H9 (cell line): ENCODE measurements around the gene TSPAN9. TPM values are rescaled to one million over a fixed set of nuclear protein-coding genes. Genes with fewer than 3 reads are reported as not detected.

Source experiments
- DNase-seq: peaks from one replicate; pipeline ENCODE4 v3.0.0-alpha.2; 2017
- H2AFZ ChIP-seq: one replicate; pipeline ENCODE4 v1.6.1; 2013; ENCODE audit warnings: mild to moderate bottlenecking, low read length, control low read depth, moderate library complexity
- H2AK5ac ChIP-seq: 2 replicates; pipeline ENCODE4 v1.6.1; 2013; ENCODE audit warnings: low read length, control low read depth, mixed read lengths; ENCODE audit not compliant: insufficient read length
- H2BK120ac ChIP-seq: one replicate; pipeline ENCODE4 v1.6.1; 2013; ENCODE audit warnings: low read depth, mild to moderate bottlenecking, low read length, control low read depth, inconsistent platforms; ENCODE audit not compliant: poor library complexity, severe bottlenecking
- H2BK12ac ChIP-seq: 2 replicates; pipeline ENCODE4 v1.6.1; 2013; ENCODE audit warnings: low read length, control low read depth, mixed read lengths, low read depth; ENCODE audit not compliant: insufficient read length
- H2BK15ac ChIP-seq: 2 replicates; pipeline ENCODE4 v1.6.1; 2013; ENCODE audit warnings: low read depth, low read length, control low read depth
- H2BK20ac ChIP-seq: one replicate; pipeline ENCODE4 v1.6.1; 2013; ENCODE audit warnings: low read depth, mild to moderate bottlenecking, low read length, control low read depth, inconsistent platforms; ENCODE audit not compliant: poor library complexity, severe bottlenecking
- H2BK5ac ChIP-seq: 2 replicates; pipeline ENCODE4 v1.6.1; 2013; ENCODE audit warnings: low read length, control low read depth, mixed read lengths; ENCODE audit not compliant: insufficient read length
- H3K14ac ChIP-seq: 2 replicates; pipeline ENCODE4 v1.6.1; 2013; ENCODE audit warnings: low read length, control low read depth; ENCODE audit not compliant: insufficient read depth
- H3K18ac ChIP-seq: 2 replicates; pipeline ENCODE4 v1.6.1; 2013; ENCODE audit warnings: low read depth, mild to moderate bottlenecking, mixed read lengths, low read length, control low read depth; ENCODE audit not compliant: insufficient read length
- H3K23ac ChIP-seq: 2 replicates; pipeline ENCODE4 v1.6.1; 2013; ENCODE audit warnings: low read length, control low read depth, mixed read lengths, low read depth; ENCODE audit not compliant: insufficient read length
- H3K23me2 ChIP-seq: 2 replicates; pipeline ENCODE4 v1.6.1; 2013; ENCODE audit warnings: low read depth, mild to moderate bottlenecking, mixed read lengths, low read length, control low read depth; ENCODE audit not compliant: insufficient read length, poor library complexity, severe bottlenecking
- H3K27ac ChIP-seq: 2 replicates; pipeline ENCODE4 v1.5.1; 2013; ENCODE audit warnings: low read length, control low read depth, mixed read lengths, low read depth; ENCODE audit not compliant: insufficient read length
- H3K27me3 ChIP-seq: 2 replicates; pipeline ENCODE4 v1.6.1; 2013; ENCODE audit warnings: low read length, control low read depth, inconsistent platforms; ENCODE audit not compliant: insufficient read depth
- H3K4ac ChIP-seq: 2 replicates; pipeline ENCODE4 v1.6.1; 2013; ENCODE audit warnings: low read depth, mild to moderate bottlenecking, control low read depth, inconsistent platforms, low read length, moderate library complexity
- H3K4me1 ChIP-seq: 2 replicates; pipeline ENCODE4 v1.6.1; 2013; ENCODE audit warnings: low read length, control low read depth, inconsistent platforms; ENCODE audit not compliant: insufficient read depth
- H3K4me2 ChIP-seq: 2 replicates; pipeline ENCODE4 v1.6.1; 2013; ENCODE audit warnings: low read length, control low read depth, mixed read lengths; ENCODE audit not compliant: insufficient read length, insufficient read depth
- H3K56ac ChIP-seq: 2 replicates; pipeline ENCODE4 v1.6.1; 2013; ENCODE audit warnings: low read depth, mild to moderate bottlenecking, mixed read lengths, low read length, control low read depth; ENCODE audit not compliant: insufficient read length
- H3K79me1 ChIP-seq: 2 replicates; pipeline ENCODE4 v1.6.1; 2013; ENCODE audit warnings: low read depth, mild to moderate bottlenecking, moderate library complexity, low read length, control low read depth, inconsistent platforms; ENCODE audit not compliant: insufficient read depth, poor library complexity, severe bottlenecking
- H3K79me2 ChIP-seq: 2 replicates; pipeline ENCODE4 v1.6.1; 2013; ENCODE audit warnings: low read length, control low read depth, inconsistent platforms; ENCODE audit not compliant: insufficient read depth
- H3K9ac ChIP-seq: 2 replicates; pipeline ENCODE4 v1.6.1; 2013; ENCODE audit warnings: low read length, control low read depth, mixed read lengths; ENCODE audit not compliant: insufficient read length; ENCODE audit errors: extremely low read depth
- H3K9me3 ChIP-seq: one replicate; pipeline ENCODE4 v1.6.1; 2013; ENCODE audit warnings: low read depth, low read length, inconsistent platforms; ENCODE audit not compliant: control insufficient read depth
- H3T11ph ChIP-seq: one replicate; pipeline ENCODE4 v1.6.1; 2013; ENCODE audit warnings: mild to moderate bottlenecking, low read length, control low read depth, inconsistent platforms
- H4K20me1 ChIP-seq: one replicate; pipeline ENCODE4 v1.6.1; 2013; ENCODE audit not compliant: control insufficient read depth, insufficient read length, insufficient read depth
- H4K5ac ChIP-seq: 2 replicates; pipeline ENCODE4 v1.6.1; 2013; ENCODE audit warnings: low read depth, mild to moderate bottlenecking, mixed read lengths, low read length, control low read depth; ENCODE audit not compliant: insufficient read length
- H4K8ac ChIP-seq: replicated peaks from 2 replicates; pipeline ENCODE4 v1.6.1; 2013; ENCODE audit warnings: low read length, control low read depth, mixed read lengths, low read depth; ENCODE audit not compliant: insufficient read length
- H4K91ac ChIP-seq: 2 replicates; pipeline ENCODE4 v1.6.1; 2013; ENCODE audit warnings: low read depth, mild to moderate bottlenecking, moderate library complexity, mixed read lengths, low read length, control low read depth; ENCODE audit not compliant: insufficient read length
- H3K27ac Mint-ChIP-seq, 3 experiments: 2 replicates in 2 of 3; 3 replicates in 1 of 3; pipeline ENCODE4 v1.8.0; 2020 to 2021; ENCODE audit warnings: mixed read lengths in 3 of 3, mild to moderate bottlenecking in 1 of 3, moderate library complexity in 1 of 3
- H3K27me3 Mint-ChIP-seq: 2 replicates; pipeline ENCODE4 v1.8.0; 2021; ENCODE audit warnings: low read depth, mild to moderate bottlenecking, moderate library complexity, mixed read lengths
- H3K36me3 Mint-ChIP-seq, 3 experiments: 2 replicates in 2 of 3; 3 replicates in 1 of 3; pipeline ENCODE4 v1.8.0; 2020 to 2021; ENCODE audit warnings: low read depth in 3 of 3, mixed read lengths in 3 of 3; ENCODE audit not compliant: insufficient read depth in 1 of 3
- H3K4me1 Mint-ChIP-seq, 2 experiments: 2 replicates each; pipeline ENCODE4 v1.8.0; 2020; ENCODE audit warnings: mixed read lengths in 2 of 2
- H3K4me3 Mint-ChIP-seq, 2 experiments: 2 replicates in 1 of 2; 3 replicates in 1 of 2; pipeline ENCODE4 v1.8.0; 2020 to 2021; ENCODE audit warnings: mild to moderate bottlenecking in 2 of 2, mixed read lengths in 2 of 2, moderate library complexity in 1 of 2
- H3K9me3 Mint-ChIP-seq, 2 experiments: 2 replicates in 1 of 2; 3 replicates in 1 of 2; pipeline ENCODE4 v1.8.0; 2020; ENCODE audit warnings: mild to moderate bottlenecking in 2 of 2, mixed read lengths in 2 of 2, moderate library complexity in 1 of 2
- CTCF ChIP-seq: fragments of 200-600 bp; sonication (generic); conservative IDR thresholded peaks from 3 replicates; pipeline ENCODE4 v1.8.0; 2021; ENCODE audit warnings: antibody characterized with exemption, mild to moderate bottlenecking
- WGBS: extraction: QIAGEN DNeasy Blood & Tissue Kit; methylation state at CpG from one replicate; pipeline ENCODE4 v1.1.7; 2013; ENCODE audit warnings: missing lambda C conversion rate, low lambda C conversion rate, mixed read lengths; ENCODE audit not compliant: insufficient read length; ENCODE audit errors: extremely low coverage; 5-methylcytosine and 5-hydroxymethylcytosine counted together
- total RNA-seq: library from RNA; stranded (reverse); gene quantifications from 2 replicates; pipeline ENCODE4 v1.2.1, GENCODE V29; 2021

The TSPAN9 gene
- total RNA-seq, 1 experiment from 2014 or later, result 19.0 TPM

DNA sequence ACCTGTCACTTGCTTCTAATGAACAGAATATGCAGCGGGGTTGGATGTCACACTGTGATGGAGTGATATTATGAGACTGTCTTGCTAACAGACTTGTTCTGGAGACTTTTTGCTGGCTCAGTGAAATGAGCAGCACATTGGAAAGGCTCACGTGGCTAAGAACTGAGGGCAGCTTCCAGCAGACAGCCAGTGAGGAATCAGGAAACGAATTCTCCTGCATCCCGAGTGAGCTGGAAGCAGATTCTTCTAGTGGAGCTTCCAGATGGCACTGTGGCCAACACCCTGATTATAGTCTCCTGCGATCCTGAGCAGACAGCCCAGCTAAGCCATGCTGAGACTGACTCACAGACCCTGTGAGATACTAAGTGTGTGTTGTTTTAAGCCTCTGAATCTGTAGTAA, 16.1 kb upstream of the TSPAN9 start:
- Histone ChIP-seq H3K23me2 (no peaks in the 10 kb centered on the region), H3K23ac (no peak overlapping the region), H4K91ac (no peak overlapping the region), H2AK5ac (no peak overlapping the region), H3K27me3 (no peaks in the 10 kb centered on the region), H3K14ac (no peak overlapping the region), H4K20me1 (no peaks in the 10 kb centered on the region), H3K27ac (no peak overlapping the region), H3K9ac (no peak overlapping the region), H2BK15ac (no peak overlapping the region), H2BK12ac (no peak overlapping the region), H3K79me2 (no peaks in the 10 kb centered on the region), H4K5ac (no peak overlapping the region), H3K79me1 (no peaks in the 10 kb centered on the region), H2BK20ac (no peak overlapping the region), H3K4me2 (no peak overlapping the region), H3K4me1 (no peaks in the 10 kb centered on the region; the same call in 1 of the 2 replicates), H3K4ac (no peak overlapping the region), H3K9me3 (no peaks in the 10 kb centered on the region), H3K18ac (no peak overlapping the region), H4K8ac (no peak overlapping the region), H2BK120ac (no peak overlapping the region), H3K56ac (no peak overlapping the region), H2BK5ac (no peak overlapping the region), H2AFZ (no peak overlapping the region), H3T11ph (no peak overlapping the region)
- Mint-ChIP-seq H3K4me1 (peaks cover 22 to 25% of the 10 kb centered on the region in 2 experiments), H3K27me3 (peaks cover 5% of the 10 kb centered on the region; the same call in 1 of the 2 replicates), H3K4me3 (no peak overlapping the region), H3K36me3 (peaks cover 4 to 10% (median 6%) of the 10 kb centered on the region in 3 experiments; a peak in 6 of 7 replicates), H3K27ac (no peak overlapping the region; a peak in 1 of 7 replicates), H3K9me3 (peaks cover 13 to 14% of the 10 kb centered on the region in 2 experiments)
- no peak for DNase-seq
- TF ChIP-seq CTCF, result no peak
- no CpG with 5 or more reads among the region's 5 CpGs for WGBS
